HG03342 (cell line): ENCODE measurements around the gene ETS1.
"Not testable (repeated sequence)": the region's sequence is repeated elsewhere in the genome, so short reads cannot be mapped to it uniquely, and the experiment has no call there.

Source experiments
- ATAC-seq: cut with Tn5 transposase; IDR thresholded peaks from one replicate; pipeline ENCODE4 v1.9.1; 2021; ENCODE audit warnings: mild to moderate bottlenecking, moderate library complexity; ENCODE audit not compliant: unreplicated experiment

Gene ETS1

GRCh38 chr11:128468111-128468510, 119.2 kb downstream of the ETS1 start:
- ATAC-seq, result no peak

- ATAC-seq, result no peak
These were observed 119.7 kb downstream of the ETS1 start for GRCh38 chr11:128467610-128468041.

- no peak for ATAC-seq
These were observed 120.3 kb downstream of the ETS1 start for GRCh38 chr11:128467041-128467440.

- ATAC-seq, result no peak
These were observed 121.2 kb downstream of the ETS1 start for GRCh38 chr11:128465946-128466705.

GRCh38 chr11:128465531-128465930, 121.8 kb downstream of the ETS1 start:
- ATAC-seq, result no peak

GRCh38 chr11:128464878-128465450, 122.4 kb downstream of the ETS1 start:
- ATAC-seq, result no peak

- ATAC-seq, result no peak
These were observed 123.4 kb downstream of the ETS1 start for GRCh38 chr11:128463979-128464378.

GRCh38 chr11:128463371-128463829, 124.0 kb downstream of the ETS1 start:
- ATAC-seq, result no peak

- ATAC-seq, result no peak
These were observed 124.4 kb downstream of the ETS1 start for GRCh38 chr11:128462922-128463321.

- no peak for ATAC-seq
These were observed 125.2 kb downstream of the ETS1 start for GRCh38 chr11:128462189-128462588.

GRCh38 chr11:128458321-128458720, 129.0 kb downstream of the ETS1 start:
- ATAC-seq, result no peak

GRCh38 chr11:128457874-128458273, 129.5 kb downstream of the ETS1 start:
- ATAC-seq, result no peak

- no peak for ATAC-seq
These were observed 130.6 kb downstream of the ETS1 start for GRCh38 chr11:128456566-128457268.

GRCh38 chr11:128455766-128456165, 131.6 kb downstream of the ETS1 start:
- no peak for ATAC-seq

GRCh38 chr11:128453444-128454336, 133.7 kb downstream of the ETS1 start:
- no peak for ATAC-seq

- no peak for ATAC-seq
These were observed 135.5 kb downstream of the ETS1 start for GRCh38 chr11:128451652-128452470.

GRCh38 chr11:128450882-128451651, 136.3 kb downstream of the ETS1 start:
- no peak for ATAC-seq

- ATAC-seq, result not testable (repeated sequence)
These were observed 136.9 kb downstream of the ETS1 start for GRCh38 chr11:128450425-128450824.
